H1 (cell line): ENCODE data around the gene SERPINF2. TPM values are rescaled to one million over a fixed set of nuclear protein-coding genes. Genes with fewer than 3 reads are reported as not detected.

ENCODE experiments used
- ATF2 ChIP-seq: IDR thresholded peaks from 2 replicates; pipeline ENCODE4 v1.6.1; 2012; ENCODE audit warnings: low read length, inconsistent platforms
- CBX5 ChIP-seq: fragments of 300-800, 300-1000 bp; sonication (generic); IDR thresholded peaks from 2 replicates; pipeline ENCODE4 v1.7.1; 2016; ENCODE audit warnings: antibody characterized with exemption, low read length, low read depth
- CEBPB ChIP-seq: IDR thresholded peaks from 2 replicates; pipeline ENCODE4 v1.6.1; 2012; ENCODE audit warnings: low read depth, low read length
- CREB1 ChIP-seq: IDR thresholded peaks from 2 replicates; pipeline ENCODE4 v1.6.1; 2012; ENCODE audit warnings: inconsistent platforms
- CTCF ChIP-seq, 3 experiments: IDR thresholded peaks; 1 replicate in 2 of 3; 2 replicates in 1 of 3; pipeline versions ENCODE4 v1.5.1 to v1.6.1; 2011; ENCODE audit warnings: low read length in 3 of 3, mild to moderate bottlenecking in 3 of 3, inconsistent platforms in 2 of 3, low read depth in 1 of 3, moderate library complexity in 1 of 3; ENCODE audit not compliant: insufficient read depth in 1 of 3; ENCODE audit errors: control extremely low read depth in 1 of 3
- EZH2 ChIP-seq: fragments of 200-600 bp; sonication (generic); IDR thresholded peaks from 2 replicates; pipeline ENCODE4 v1.7.1; 2012; ENCODE audit warnings: low read depth, mild to moderate bottlenecking, moderate library complexity, low read length, inconsistent platforms; ENCODE audit not compliant: severe bottlenecking
- GTF2F1 ChIP-seq: IDR thresholded peaks from 2 replicates; pipeline ENCODE4 v1.6.1; 2012; ENCODE audit warnings: low read depth, low read length, improper control_type of control experiment, borderline replicate concordance
- HDAC2 ChIP-seq, 2 experiments: fragments of 300-600 bp in 1 of 2; sonication (generic) in 1 of 2; IDR thresholded peaks; 2 replicates each; pipeline ENCODE4 v1.6.1; 2011 to 2012; ENCODE audit warnings: low read depth in 2 of 2, low read length in 2 of 2, mild to moderate bottlenecking in 2 of 2, moderate library complexity in 2 of 2, borderline replicate concordance in 1 of 2, inconsistent platforms in 1 of 2
- KDM5A ChIP-seq: fragments of 200-600 bp; IDR thresholded peaks from 2 replicates; pipeline ENCODE4 v1.7.1; 2012; ENCODE audit warnings: mild to moderate bottlenecking, low read length, inconsistent platforms, mixed read lengths
- MAFK ChIP-seq: IDR thresholded peaks from 2 replicates; pipeline ENCODE4 v1.6.1; 2012; ENCODE audit warnings: low read depth, mild to moderate bottlenecking, improper control_type of control experiment, low read length
- POLR2A ChIP-seq, 2 experiments: IDR thresholded peaks; 1 replicate in 1 of 2; 2 replicates in 1 of 2; pipeline ENCODE4 v1.6.1; 2011; ENCODE audit warnings: low read depth in 2 of 2, low read length in 2 of 2, mild to moderate bottlenecking in 2 of 2; ENCODE audit errors: control extremely low read depth in 1 of 2
- RBBP5 ChIP-seq: IDR thresholded peaks from 2 replicates; pipeline ENCODE4 v1.7.1; 2012; ENCODE audit warnings: low read depth, mild to moderate bottlenecking, inconsistent platforms, low read length, moderate library complexity, borderline replicate concordance
- RFX5 ChIP-seq: IDR thresholded peaks from 2 replicates; pipeline ENCODE4 v1.6.1; 2011; ENCODE audit warnings: low read depth, low read length, improper control_type of control experiment, borderline replicate concordance
- SIN3A ChIP-seq, 2 experiments: IDR thresholded peaks in 1 of 2; conservative IDR thresholded peaks in 1 of 2; 2 replicates each; pipeline ENCODE4 v1.6.1; 2011 to 2012; ENCODE audit warnings: low read length in 2 of 2, improper control_type of control experiment in 1 of 2, low read depth in 1 of 2, mild to moderate bottlenecking in 1 of 2
- SP2 ChIP-seq: IDR thresholded peaks from 2 replicates; pipeline ENCODE4 v1.6.1; 2012; ENCODE audit warnings: mild to moderate bottlenecking, low read length, inconsistent platforms
- YY1 ChIP-seq: IDR thresholded peaks from 2 replicates; pipeline ENCODE4 v1.6.1; 2011; ENCODE audit warnings: low read depth, mild to moderate bottlenecking, low read length
- ZNF274 ChIP-seq: IDR thresholded peaks from 2 replicates; pipeline ENCODE4 v1.7.0; 2012; ENCODE audit warnings: low read length, borderline replicate concordance; ENCODE audit errors: extremely low read depth
- polyA plus RNA-seq, 7 experiments: library from polyadenylated mRNA; depleted of rRNA in 3 of 7; stranded (reverse) in 5 of 7; unstranded in 2 of 7; fragments of >200 nt in 5 of 7; fragments of 200-250 nt in 2 of 7; gene quantifications; 1 replicate in 5 of 7; 2 replicates in 1 of 7; 4 replicates in 1 of 7; pipeline versions ENCODE4 v1.2.1 to v1.2.3, GENCODE V29; 2011 to 2013; ENCODE audit warnings: missing spikeins in 2 of 7, mixed read lengths in 2 of 7
- total RNA-seq: library from RNA; stranded (reverse); fragmentation: NEBNext Ultra II Directional; extraction: Animal tissue kit (Norgen Biotek cat#: 25700); gene quantifications from 2 replicates; pipeline ENCODE4 v1.2.1, GENCODE V29; 2021

Gene SERPINF2
- total and polyA plus RNA-seq, 2 of the 8 experiments (the other 6 are each of a cell fraction or from before 2014, with no cell fraction given), result 1.8 to 3.2 TPM

GRCh38 chr17:1713878-1714426 is 28.7 kb upstream of the SERPINF2 start (continued):
- TF ChIP-seq EZH2, result no peak
- TF ChIP-seq GTF2F1, result no peak
- no peak for TF ChIP-seq CEBPB
- no peak for TF ChIP-seq SP2
- no peak for TF ChIP-seq MAFK
- TF ChIP-seq HDAC2 (IDR thresholded peaks at IDR 0.05; ENCODE audit: borderline replicate concordance in 1 of 2, low read depth in 2 of 2, low read length in 2 of 2), result no peak
- TF ChIP-seq RBBP5, result no peak
- TF ChIP-seq ZNF274, result no peak
- TF ChIP-seq CBX5, result no peak
- TF ChIP-seq CTCF (IDR thresholded peaks at IDR 0.05; ENCODE audit: control extremely low read depth in 1 of 3, insufficient read depth in 1 of 3, low read depth in 1 of 3, low read length in 3 of 3), result peak; percentile 75 to 91 (median 81)
- TF ChIP-seq ATF2, result no peak
- no peak for TF ChIP-seq RFX5
- 0 out of 2 replicates have a peak, but pooled peaks have one; percentile 7 for TF ChIP-seq CREB1
- peak in 1 of 2 experiments; percentile 73; a peak in 1 of 4 replicates for TF ChIP-seq SIN3A (conservative IDR thresholded peaks at IDR 0.05 in 1 of 2, IDR thresholded peaks at IDR 0.05 in 1 of 2; ENCODE audit: low read depth in 1 of 2, low read length in 2 of 2)
- TF ChIP-seq YY1, result no peak
- TF ChIP-seq KDM5A, result no peak
- TF ChIP-seq POLR2A (IDR thresholded peaks at IDR 0.05; ENCODE audit: control extremely low read depth in 1 of 2, low read depth in 2 of 2, low read length in 2 of 2), result peak in 1 of 2 experiments; percentile 32; a peak in 1 of 3 replicates
